Fibroblast of pulmonary artery (primary cell): ENCODE measurements around the gene PARPBP.

ENCODE experiments used
- DNase-seq: peaks from one replicate; pipeline ENCODE4 v3.0.0-alpha.2; 2010; ENCODE audit warnings: low read depth
- H3K4me3 ChIP-seq: replicated peaks from 2 replicates; pipeline ENCODE4 v1.5.1; 2011; ENCODE audit warnings: low read depth, mild to moderate bottlenecking, control low read depth, low read length, moderate library complexity
- CTCF ChIP-seq: IDR thresholded peaks from 2 replicates; pipeline ENCODE4 v1.5.1; 2011; ENCODE audit warnings: mild to moderate bottlenecking, control low read depth, low read length, inconsistent platforms; ENCODE audit errors: missing control alignments

PARPBP gene

GRCh38 chr12:102169922-102170621 is 50.1 kb downstream of the PARPBP start:
- peak; percentile 59 for DNase-seq
- no peak overlapping the region for H3K4me3 ChIP-seq
- TF ChIP-seq CTCF, result peak; percentile 81

GRCh38 chr12:102171951-102172350 is 52.0 kb downstream of the PARPBP start:
- DNase-seq, result no peak
- H3K4me3 ChIP-seq, result no peak overlapping the region
- TF ChIP-seq CTCF, result no peak

GRCh38 chr12:102172436-102172835 is 52.5 kb downstream of the PARPBP start:
- TF ChIP-seq CTCF, result no peak
- peak; percentile 88 for DNase-seq
- no peak overlapping the region for H3K4me3 ChIP-seq

- peak; percentile 27 for DNase-seq
- no peak for TF ChIP-seq CTCF
- no peak overlapping the region for H3K4me3 ChIP-seq
Observed at GRCh38 chr12:102174117-102174516, 54.1 kb downstream of the PARPBP start.

GRCh38 chr12:102174761-102175160 is 54.8 kb downstream of the PARPBP start:
- no peak for TF ChIP-seq CTCF
- DNase-seq, result no peak

GRCh38 chr12:102182635-102183034 is 62.7 kb downstream of the PARPBP start:
- peak; percentile 41 for DNase-seq
- no peak for TF ChIP-seq CTCF
- no peak overlapping the region for H3K4me3 ChIP-seq

More at GRCh38 chr12:102174761-102175160, 54.8 kb downstream of the PARPBP start:
- no peak overlapping the region for H3K4me3 ChIP-seq

GRCh38 chr12:102195826-102196225 is 75.8 kb downstream of the PARPBP start:
- no peak overlapping the region for H3K4me3 ChIP-seq
- DNase-seq, result no peak
- no peak for TF ChIP-seq CTCF
